HEK293T (cell line): ENCODE measurements around the gene UTS2R.

Experiments
- CTCF ChIA-PET: fragments of 350-600 bp; formaldehyde crosslinking; extraction: SDS; loops from one replicate; lab custom pipeline; 2021; ENCODE audit warnings: antibody characterized with exemption, inconsistent platforms; lab: Yijun Ruan, JAX
- POLR2A ChIA-PET: fragments of 350-600 bp; formaldehyde crosslinking; extraction: SDS; loops from one replicate; lab custom pipeline; 2020; ENCODE audit warnings: antibody characterized with exemption, inconsistent platforms; lab: Yijun Ruan, JAX
- DNase-seq: peaks from one replicate; pipeline ENCODE4 v3.0.0; 2012; ENCODE audit warnings: mixed read lengths; ENCODE audit errors: extremely low spot score
- ARNT ChIP-seq: fragments of 450-650 bp; IDR thresholded peaks from 2 replicates; pipeline ENCODE4 v1.6.1; 2017; ENCODE audit warnings: mild to moderate bottlenecking
- BHLHE40 ChIP-seq: fragments of 450-650 bp; IDR thresholded peaks from 2 replicates; pipeline ENCODE4 v1.6.1; 2016; ENCODE audit warnings: mild to moderate bottlenecking, moderate library complexity, borderline replicate concordance
- CTBP1 ChIP-seq: fragments of 450-650 bp; IDR thresholded peaks from 2 replicates; pipeline ENCODE4 v1.6.1; 2016; ENCODE audit warnings: borderline replicate concordance
- ELF4 ChIP-seq: fragments of 450-650 bp; IDR thresholded peaks from 2 replicates; pipeline ENCODE4 v1.6.1; 2017; ENCODE audit warnings: antibody characterized with exemption
- FOXA1 ChIP-seq: fragments of 450-650 bp; IDR thresholded peaks from 2 replicates; pipeline ENCODE4 v1.6.1; 2016; ENCODE audit warnings: mild to moderate bottlenecking
- FOXK2 ChIP-seq: fragments of 450-650 bp; IDR thresholded peaks from 2 replicates; pipeline ENCODE4 v1.6.1; 2016; ENCODE audit warnings: mild to moderate bottlenecking
- HDGF ChIP-seq: fragments of 450-650 bp; IDR thresholded peaks from 2 replicates; pipeline ENCODE4 v1.6.1; 2017; ENCODE audit warnings: antibody characterized with exemption, borderline replicate concordance
- L3MBTL2 ChIP-seq: fragments of 450-650 bp; conservative IDR thresholded peaks from 2 replicates; pipeline ENCODE4 v1.6.1; 2016; ENCODE audit warnings: mild to moderate bottlenecking
- LEF1 ChIP-seq: fragments of 450-650 bp; IDR thresholded peaks from 2 replicates; pipeline ENCODE4 v1.6.1; 2017; ENCODE audit warnings: mild to moderate bottlenecking, borderline replicate concordance
- NFRKB ChIP-seq: fragments of 450-650 bp; IDR thresholded peaks from 2 replicates; pipeline ENCODE4 v1.6.1; 2016; ENCODE audit warnings: mild to moderate bottlenecking, moderate library complexity
- PKNOX1 ChIP-seq: fragments of 450-650 bp; IDR thresholded peaks from 2 replicates; pipeline ENCODE4 v1.6.1; 2016
- SUZ12 ChIP-seq: fragments of 450-650 bp; IDR thresholded peaks from 2 replicates; pipeline ENCODE4 v1.6.1; 2016; ENCODE audit warnings: mild to moderate bottlenecking
- TARDBP ChIP-seq: fragments of 450-650 bp; IDR thresholded peaks from 2 replicates; pipeline ENCODE4 v1.6.1; 2016
- ZNF384 ChIP-seq: fragments of 450-650 bp; IDR thresholded peaks from 2 replicates; pipeline ENCODE4 v1.6.1; 2016

The UTS2R gene

GRCh38 chr17:82328994-82329507 lies 42.5 kb upstream of the UTS2R start:
- no peak for TF ChIP-seq FOXA1
- no peak for TF ChIP-seq BHLHE40
- no peak for TF ChIP-seq SUZ12
- no peak for TF ChIP-seq HDGF
- TF ChIP-seq ARNT, result no peak
- ChIA-PET CTCF (no interaction called here), POLR2A (interaction anchor here (1.8 kb wide), 1 partner anchor 10 kb away, joined by 4 read pairs; no protein-coding TSS in a partner anchor)
- no peak for DNase-seq

DNA sequence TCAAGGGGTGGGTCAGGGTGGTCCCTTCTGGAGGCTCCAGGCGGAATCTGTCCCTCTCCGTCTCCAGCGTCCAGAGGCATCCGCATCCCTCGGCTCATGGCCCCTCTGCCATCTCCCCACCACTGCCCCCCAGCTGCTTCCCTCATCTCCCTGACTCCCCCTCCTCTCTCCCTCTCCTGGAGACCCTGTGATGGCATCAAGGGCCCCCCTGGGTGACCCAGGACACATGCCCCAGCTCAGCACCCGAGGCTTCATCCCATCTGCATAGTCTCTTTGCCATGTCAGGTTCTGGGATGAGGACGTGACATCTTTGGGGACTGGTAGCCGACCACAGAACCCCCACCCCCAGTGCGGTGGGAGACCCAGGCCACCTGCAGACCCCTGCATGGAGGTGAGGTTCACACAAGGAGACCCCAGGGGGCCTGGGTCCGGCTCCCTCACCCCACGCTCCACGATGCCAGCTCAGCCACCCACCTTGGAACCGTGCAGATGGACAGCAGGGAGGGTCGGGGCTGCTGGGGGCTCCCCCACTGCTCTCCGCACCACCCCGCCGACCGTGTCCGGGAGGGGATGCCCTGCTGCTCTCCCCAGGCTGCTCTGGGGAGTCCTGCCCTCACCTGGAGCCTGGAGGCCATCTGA lies 41.8 kb upstream of the UTS2R start:
- POLR2A ChIA-PET, result interaction anchor here (1.5 kb wide), 1 partner anchor 37 kb away, joined by 8 read pairs; no protein-coding TSS in a partner anchor
- CTCF ChIA-PET, result no interaction called here
- no peak for DNase-seq
- TF ChIP-seq HDGF (no peak), ZNF384 (no peak), TARDBP (no peak), FOXA1 (no peak), NFRKB (no peak), CTBP1 (no peak), ELF4 (no peak)

DNA sequence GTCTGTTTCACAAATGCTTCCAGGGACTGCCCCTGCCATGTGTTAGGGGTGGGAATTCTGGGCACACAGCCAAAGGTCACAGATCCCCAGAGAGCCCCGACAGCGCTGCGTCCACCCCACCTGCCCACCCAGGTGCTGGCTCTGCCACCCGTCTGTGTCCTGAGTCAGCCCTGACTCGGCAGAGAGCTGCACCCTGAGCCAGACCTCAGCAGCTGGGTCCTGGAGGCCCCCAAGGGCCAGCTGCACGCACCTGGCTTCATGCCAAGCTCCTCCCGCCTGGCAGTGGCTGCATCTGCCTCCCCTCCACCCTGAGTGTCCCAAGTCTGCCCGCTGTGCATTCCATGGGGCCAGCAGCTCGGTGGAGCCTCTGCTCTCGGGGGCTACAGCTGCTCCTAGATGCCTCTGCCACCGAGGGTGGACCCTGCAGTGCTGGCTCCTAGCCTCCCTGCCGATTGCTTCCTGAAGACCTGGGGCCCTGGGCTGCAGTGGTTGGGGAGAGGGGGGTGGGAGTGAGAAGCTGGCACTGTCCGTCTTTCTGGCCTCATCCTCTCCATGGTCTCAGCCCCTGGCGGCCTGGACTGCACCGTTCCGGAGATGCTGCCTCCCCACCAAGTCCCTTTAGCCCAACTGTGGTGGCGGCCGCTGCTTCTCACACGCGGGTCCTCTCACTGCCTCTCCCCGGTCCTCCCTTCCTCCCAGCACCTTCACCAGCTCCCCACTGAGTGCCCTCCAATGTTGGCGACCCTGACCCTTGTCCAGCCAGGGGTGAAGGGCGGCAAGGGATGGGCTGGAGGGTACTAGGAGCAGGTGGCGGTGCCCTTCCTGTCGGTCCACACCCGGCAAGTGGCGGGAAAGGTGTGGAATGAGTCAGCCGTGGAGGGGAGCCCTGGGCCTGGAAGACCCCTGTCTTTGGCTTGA lies 41.0 kb upstream of the UTS2R start:
- POLR2A ChIA-PET, result interaction anchor here (1.5 kb wide), 1 partner anchor 38 kb away, joined by 8 read pairs; no protein-coding TSS in a partner anchor
- DNase-seq, result no peak
- CTCF ChIA-PET, result interaction anchor here (0.7 kb wide), 1 partner anchor 94 kb away, joined by 5 read pairs; no protein-coding TSS in a partner anchor
- no peak for TF ChIP-seq PKNOX1
- no peak for TF ChIP-seq BHLHE40

DNA sequence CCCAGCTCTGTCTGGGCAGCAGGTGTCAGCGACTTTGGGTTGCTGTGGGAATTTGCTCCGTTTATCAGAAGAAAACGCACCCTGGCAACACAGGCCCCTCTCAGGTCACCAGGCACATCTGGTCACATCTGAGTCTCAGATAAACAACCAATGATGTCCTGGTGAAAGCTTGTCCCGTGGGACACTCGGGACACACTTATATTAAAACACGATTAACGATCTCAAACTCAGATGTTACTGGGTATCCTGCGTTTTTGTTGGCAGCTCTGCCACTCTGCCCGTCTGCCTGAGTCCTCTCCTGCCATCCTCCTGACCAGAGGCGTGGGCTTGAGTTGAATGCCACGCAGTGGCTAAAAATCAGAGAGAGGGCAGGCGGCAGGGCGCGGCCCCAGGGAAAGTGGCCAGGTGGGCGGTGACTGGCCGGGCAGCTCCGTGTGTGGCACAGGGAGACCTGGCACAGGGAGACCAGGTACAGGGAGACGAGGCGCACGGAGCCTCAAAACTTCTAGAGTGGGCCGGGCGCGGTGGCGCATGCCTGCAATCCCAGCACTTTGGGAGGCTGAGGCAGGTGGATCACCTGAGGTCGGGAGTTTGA lies 40.1 kb upstream of the UTS2R start:
- no peak for DNase-seq
- ChIA-PET POLR2A (no interaction called here), CTCF (interaction anchor here (0.7 kb wide), 1 partner anchor 95 kb away, joined by 5 read pairs; no protein-coding TSS in a partner anchor)
- TF ChIP-seq PKNOX1 (no peak), HDGF (no peak), NFRKB (no peak), FOXA1 (no peak), ZNF384 (no peak), CTBP1 (no peak), LEF1 (no peak), BHLHE40 (no peak), FOXK2 (no peak)

DNA sequence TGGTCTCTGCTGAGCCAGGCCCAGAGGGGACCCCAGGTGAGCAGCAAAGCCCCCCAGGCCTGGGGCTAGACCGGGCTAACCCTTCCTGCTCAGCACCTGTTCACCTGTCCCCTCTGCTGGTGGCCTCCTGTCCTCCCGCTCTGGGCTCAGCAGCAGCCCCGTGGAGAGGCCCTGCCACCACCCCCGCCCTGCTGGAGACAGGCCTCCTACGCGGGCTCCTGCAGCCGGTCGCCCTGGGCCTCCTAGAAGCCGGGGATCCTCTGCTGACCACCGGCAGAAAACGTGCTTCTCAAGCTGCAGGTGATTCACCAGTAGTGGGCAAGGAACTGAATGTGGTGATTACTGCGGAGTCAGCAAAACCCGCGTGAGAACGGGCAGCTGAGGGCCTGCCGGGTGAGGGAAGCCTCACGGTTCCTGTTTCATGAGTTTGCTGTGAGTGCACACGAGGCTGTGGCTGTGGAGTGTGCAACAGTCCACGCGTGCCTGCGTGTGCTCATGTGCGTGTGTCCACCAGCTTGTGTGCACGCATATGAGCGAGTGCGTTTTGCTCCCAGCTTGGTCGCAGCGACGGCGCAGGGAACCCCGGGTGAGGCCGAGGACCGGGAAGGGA lies 38.8 kb upstream of the UTS2R start:
- CTCF ChIA-PET, result interaction anchor here (0.9 to 1.9 kb wide), 2 partner anchors 10 to 32 kb away, joined by 3 to 4 read pairs; no protein-coding TSS in a partner anchor
- DNase-seq, result no peak
- TF ChIP-seq PKNOX1, result no peak
- peak; percentile 81 for TF ChIP-seq L3MBTL2
- POLR2A ChIA-PET, result interaction anchor here (0.8 to 1.2 kb wide), 2 partner anchors 16 to 40 kb away, joined by 3 to 4 read pairs; partner anchors contain the start of gene CD7
